MG63 (cell line): ENCODE data around the gene CD37. TPM values are rescaled to one million over a fixed set of nuclear protein-coding genes. Genes with fewer than 3 reads are reported as not detected.

Source experiments
- DNase-seq: peaks from one replicate; pipeline ENCODE4 v3.0.0-alpha.2; 2020
- H3K27me3 ChIP-seq: fragments of 250-450 bp; sonication (Bioruptor Pico); 2 replicates; pipeline ENCODE4 v1.5.1; 2020; ENCODE audit warnings: mild to moderate bottlenecking, moderate library complexity
- H3K36me3 ChIP-seq: fragments of 250-450 bp; sonication (Bioruptor Pico); 2 replicates; pipeline ENCODE4 v1.5.1; 2020; ENCODE audit warnings: mild to moderate bottlenecking, moderate library complexity
- H3K4me3 ChIP-seq: fragments of 250-450 bp; sonication (Bioruptor Pico); 2 replicates; pipeline ENCODE4 v1.5.1; 2020; ENCODE audit warnings: mild to moderate bottlenecking, moderate library complexity
- H3K9me3 ChIP-seq: fragments of 250-450 bp; sonication (Bioruptor Pico); 2 replicates; pipeline ENCODE4 v1.5.1; 2020; ENCODE audit warnings: mild to moderate bottlenecking, moderate library complexity
- total RNA-seq: library from RNA; depleted of rRNA; stranded (reverse); fragments of >200 nt; shearing (Covaris generic); gene quantifications from 2 replicates; pipeline ENCODE4 v1.2.3, GENCODE V29; 2014; ENCODE audit warnings: low replicate concordance

CD37 gene
- total RNA-seq, 1 experiment from 2014 or later = not detected

- DNase-seq = peak; percentile 16
- H3K9me3 ChIP-seq = no peaks in the 10 kb centered on the region
- no peak overlapping the region for H3K4me3 ChIP-seq
- H3K27me3 ChIP-seq = no peaks in the 10 kb centered on the region
- no peaks in the 10 kb centered on the region for H3K36me3 ChIP-seq
These were observed 3.6 kb downstream of the CD37 start for GRCh38 chr19:49338691-49339300.

GRCh38 chr19:49339301-49340068 lies 4.3 kb downstream of the CD37 start:
- no peaks in the 10 kb centered on the region for H3K27me3 ChIP-seq
- H3K4me3 ChIP-seq = no peak overlapping the region
- no peaks in the 10 kb centered on the region for H3K36me3 ChIP-seq
- no peaks in the 10 kb centered on the region for H3K9me3 ChIP-seq
- peak; percentile 28 for DNase-seq

- Histone ChIP-seq H3K36me3 (0 out of 2 replicates have a peak, but pooled peaks cover 2% of the 10 kb centered on the region), H3K4me3 (no peak overlapping the region), H3K9me3 (no peaks in the 10 kb centered on the region), H3K27me3 (no peaks in the 10 kb centered on the region)
- DNase-seq = peak; percentile 14
These were observed 5.1 kb downstream of the CD37 start for GRCh38 chr19:49340069-49340864.

GRCh38 chr19:49340865-49341718 lies 5.9 kb downstream of the CD37 start:
- H3K9me3 ChIP-seq = no peaks in the 10 kb centered on the region
- H3K36me3 ChIP-seq = 0 out of 2 replicates have a peak, but pooled peaks cover 2% of the 10 kb centered on the region
- no peaks in the 10 kb centered on the region for H3K27me3 ChIP-seq
- no peak overlapping the region for H3K4me3 ChIP-seq
- no peak for DNase-seq

- H3K36me3 ChIP-seq = 0 out of 2 replicates have a peak, but pooled peaks cover 2% of the 10 kb centered on the region
- no peak overlapping the region for H3K4me3 ChIP-seq
- H3K27me3 ChIP-seq = no peaks in the 10 kb centered on the region
- no peaks in the 10 kb centered on the region for H3K9me3 ChIP-seq
- no peak for DNase-seq
These were observed 7.1 kb downstream of the CD37 start for GRCh38 chr19:49342291-49342721.

- DNase-seq = no peak
- H3K9me3 ChIP-seq = no peaks in the 10 kb centered on the region
- H3K27me3 ChIP-seq = no peaks in the 10 kb centered on the region
- 0 out of 2 replicates have a peak, but pooled peaks cover 5% of the 10 kb centered on the region for H3K36me3 ChIP-seq
- no peak overlapping the region for H3K4me3 ChIP-seq
These were observed 7.9 kb downstream of the CD37 start for GRCh38 chr19:49343123-49343522.

- Histone ChIP-seq H3K9me3 (no peaks in the 10 kb centered on the region), H3K4me3 (no peak overlapping the region), H3K36me3 (peaks cover 9% of the 10 kb centered on the region; the same call in 1 of the 2 replicates), H3K27me3 (no peaks in the 10 kb centered on the region)
- no peak for DNase-seq
These were observed 9.6 kb downstream of the CD37 start for GRCh38 chr19:49344505-49345423.

- H3K36me3 ChIP-seq = peaks cover 15% of the 10 kb centered on the region
- no peaks in the 10 kb centered on the region for H3K9me3 ChIP-seq
- no peak overlapping the region for H3K4me3 ChIP-seq
- DNase-seq = no peak
- no peaks in the 10 kb centered on the region for H3K27me3 ChIP-seq
These were observed 12.0 kb downstream of the CD37 start for GRCh38 chr19:49347191-49347590.

GRCh38 chr19:49347835-49348234 lies 12.6 kb downstream of the CD37 start:
- DNase-seq = peak; percentile 35
- Histone ChIP-seq H3K9me3 (no peaks in the 10 kb centered on the region), H3K36me3 (peaks cover 15% of the 10 kb centered on the region), H3K27me3 (no peaks in the 10 kb centered on the region), H3K4me3 (no peak overlapping the region)

- Histone ChIP-seq H3K27me3 (no peaks in the 10 kb centered on the region), H3K4me3 (no peak overlapping the region), H3K9me3 (no peaks in the 10 kb centered on the region), H3K36me3 (peaks cover 15% of the 10 kb centered on the region)
- DNase-seq = no peak
These were observed 13.3 kb downstream of the CD37 start for GRCh38 chr19:49348305-49349189.

GRCh38 chr19:49349567-49349966 lies 14.4 kb downstream of the CD37 start:
- H3K27me3 ChIP-seq = no peaks in the 10 kb centered on the region
- no peak for DNase-seq
- peaks cover 15% of the 10 kb centered on the region for H3K36me3 ChIP-seq
- H3K9me3 ChIP-seq = no peaks in the 10 kb centered on the region
- no peak overlapping the region for H3K4me3 ChIP-seq

- DNase-seq = no peak
- Histone ChIP-seq H3K4me3 (no peak overlapping the region), H3K27me3 (no peaks in the 10 kb centered on the region), H3K9me3 (no peaks in the 10 kb centered on the region), H3K36me3 (no peaks in the 10 kb centered on the region; the same call in 1 of the 2 replicates)
These were observed 20.7 kb downstream of the CD37 start for GRCh38 chr19:49355909-49356353.

- Histone ChIP-seq H3K9me3 (no peaks in the 10 kb centered on the region), H3K36me3 (no peaks in the 10 kb centered on the region; the same call in 1 of the 2 replicates), H3K27me3 (no peaks in the 10 kb centered on the region)
These were observed 21.2 kb downstream of the CD37 start for GRCh38 chr19:49356382-49356781.

GRCh38 chr19:49357186-49357585 lies 22.0 kb downstream of the CD37 start:
- DNase-seq = no peak
- Histone ChIP-seq H3K9me3 (no peaks in the 10 kb centered on the region), H3K36me3 (no peaks in the 10 kb centered on the region), H3K4me3 (no peak overlapping the region), H3K27me3 (no peaks in the 10 kb centered on the region)

More at GRCh38 chr19:49356382-49356781, 21.2 kb downstream of the CD37 start:
- DNase-seq = no peak
- no peak overlapping the region for H3K4me3 ChIP-seq
